Mucosa of descending colon (tissue), 3 donors: Measurements from ENCODE around the gene PPP2R5C. TPM values are rescaled to one million over a fixed set of nuclear protein-coding genes. Genes with fewer than 3 reads are reported as not detected.

Experiments
- ATAC-seq: fragments of 200-7000 bp; cut with Tn5 transposase; one replicate; pipeline ENCODE4 v1.9.1; 2020; ENCODE audit warnings: mild to moderate bottlenecking, moderate library complexity
- DNase-seq, 3 donors: peaks; one replicate each; pipeline ENCODE4 v3.0.0-alpha.2; 2020
- H3K36me3 ChIP-seq: fragments of 200-600 bp; one replicate; pipeline ENCODE4 v1.8.0; 2021; ENCODE audit warnings: low read depth, mild to moderate bottlenecking
- H3K4me1 ChIP-seq: fragments of 200-600 bp; one replicate; pipeline ENCODE4 v1.8.0; 2021; ENCODE audit warnings: low read depth, mild to moderate bottlenecking
- H3K4me3 ChIP-seq: fragments of 200-600 bp; one replicate; pipeline ENCODE4 v1.8.0; 2021; ENCODE audit warnings: mild to moderate bottlenecking
- H3K9me3 ChIP-seq: fragments of 200-600 bp; one replicate; pipeline ENCODE4 v1.8.0; 2021; ENCODE audit warnings: mild to moderate bottlenecking
- intact Hi-C, 2 donors: fragments of 100-400 bp; cut with DNase I in 1 of 2; cut with micrococcal nuclease in 1 of 2; formaldehyde crosslinking; loops; one replicate each; pipeline versions ENCODE4 v1.11.0 to v1.11.1; 2022; cut with DNase I, micrococcal nuclease
- total RNA-seq, 3 donors: library from RNA; stranded (reverse); fragmentation: NEBNext Ultra II Directional in 2 of 3; extraction: Animal tissue kit (Norgen Biotek cat#: 25700) in 2 of 3; gene quantifications; one replicate each; pipeline versions ENCODE4 v1.2.1 to v1.2.4, GENCODE V29; 2021 to 2023
- TF ChIP-seq, protein P1 (sequence below): fragments of 200-600 bp; IDR thresholded peaks from one replicate; pipeline ENCODE4 v1.8.0; 2022; ENCODE audit warnings: antibody characterized with exemption, mild to moderate bottlenecking
- donor health status: DM: no; HTN: no; CAD: no; lungs with moderate emphysema.
- donor health status: DM: no; HTN: no; CAD: no.
- donor health status: DM: no; HTN: yes; CAD: no.

The PPP2R5C gene
- total RNA-seq, 3 donors from 2014 or later: 131 to 173 (median 160) TPM

DNA sequence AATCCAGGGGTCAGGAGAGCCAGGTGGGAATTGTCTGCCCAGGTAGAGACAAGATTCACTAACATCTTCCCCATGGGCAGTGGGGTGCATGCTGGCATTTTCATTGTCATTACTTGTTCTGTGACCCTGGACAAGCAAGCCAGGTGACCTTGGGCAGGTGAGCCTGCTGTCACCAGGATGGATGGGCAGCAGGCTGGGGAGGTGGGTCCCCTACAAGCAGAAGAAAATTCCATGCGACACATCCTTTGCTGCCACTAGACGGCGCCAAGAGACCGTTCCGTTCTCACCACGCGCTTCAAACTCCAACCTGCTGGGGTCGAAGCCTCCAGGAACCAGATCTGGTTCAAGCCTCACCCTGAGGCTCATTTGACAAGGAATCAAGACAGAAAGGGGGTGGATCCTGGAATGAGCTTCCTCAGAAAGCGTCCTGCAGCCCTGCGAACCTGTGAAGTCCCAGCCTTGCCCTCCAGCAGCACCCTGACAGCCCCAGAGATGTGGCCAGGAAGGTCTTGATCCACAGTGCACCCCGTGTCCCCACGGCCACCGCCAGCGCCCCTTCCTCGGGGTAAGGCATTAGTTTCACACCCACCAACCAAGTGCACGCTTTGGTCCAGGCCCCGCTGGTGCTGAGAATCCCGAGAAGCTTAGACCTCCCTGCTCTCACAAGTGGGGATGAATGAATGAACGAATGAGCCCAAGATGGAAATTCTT lies 199.7 kb downstream of the PPP2R5C start:
- intact Hi-C loops: loop anchor here (2.0 to 5.0 kb wide), 3 partner anchors 136 to 254 kb away; no protein-coding TSS in a partner anchor
- peak; percentile 44 for ATAC-seq

DNA sequence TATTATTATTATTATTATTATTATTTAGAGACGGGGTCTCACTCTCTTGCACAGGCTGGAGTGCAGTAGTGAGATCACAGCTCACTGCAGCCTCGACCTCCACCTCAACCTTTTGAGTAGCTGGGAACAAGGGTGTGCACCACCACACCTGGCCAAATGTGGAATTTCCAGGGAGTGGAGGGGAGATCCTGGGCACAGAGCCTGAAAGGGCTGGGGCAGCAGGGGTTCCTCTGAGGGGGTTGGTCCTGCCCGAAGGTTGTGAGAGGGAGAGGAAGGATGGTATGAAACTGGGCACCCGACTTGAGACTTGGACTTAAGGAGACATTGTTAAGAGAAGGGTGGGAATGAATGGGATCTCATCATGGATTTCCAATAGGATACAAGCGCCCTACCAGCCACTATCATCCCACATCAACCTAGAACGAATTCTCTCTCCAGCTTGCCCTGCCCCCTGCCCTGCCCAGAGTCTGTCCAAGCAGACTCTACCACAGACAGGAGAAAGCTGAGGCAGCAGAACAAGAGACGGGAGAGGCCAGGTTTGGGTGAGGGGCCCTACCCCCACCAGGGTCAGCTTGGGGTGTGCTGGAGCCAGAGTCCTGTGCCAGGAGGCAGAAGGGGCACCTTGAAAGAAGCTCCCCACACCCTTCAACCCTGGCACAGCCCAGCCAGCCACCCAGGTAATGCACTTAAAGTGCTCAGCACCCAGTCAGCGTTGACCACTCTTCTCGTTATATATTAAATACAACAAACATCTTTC lies 200.4 kb downstream of the PPP2R5C start:
- no peaks in the 10 kb centered on the region for H3K36me3 ChIP-seq
- ATAC-seq (no peak), DNase-seq (no peak)
- TF ChIP-seq, protein P1, sequence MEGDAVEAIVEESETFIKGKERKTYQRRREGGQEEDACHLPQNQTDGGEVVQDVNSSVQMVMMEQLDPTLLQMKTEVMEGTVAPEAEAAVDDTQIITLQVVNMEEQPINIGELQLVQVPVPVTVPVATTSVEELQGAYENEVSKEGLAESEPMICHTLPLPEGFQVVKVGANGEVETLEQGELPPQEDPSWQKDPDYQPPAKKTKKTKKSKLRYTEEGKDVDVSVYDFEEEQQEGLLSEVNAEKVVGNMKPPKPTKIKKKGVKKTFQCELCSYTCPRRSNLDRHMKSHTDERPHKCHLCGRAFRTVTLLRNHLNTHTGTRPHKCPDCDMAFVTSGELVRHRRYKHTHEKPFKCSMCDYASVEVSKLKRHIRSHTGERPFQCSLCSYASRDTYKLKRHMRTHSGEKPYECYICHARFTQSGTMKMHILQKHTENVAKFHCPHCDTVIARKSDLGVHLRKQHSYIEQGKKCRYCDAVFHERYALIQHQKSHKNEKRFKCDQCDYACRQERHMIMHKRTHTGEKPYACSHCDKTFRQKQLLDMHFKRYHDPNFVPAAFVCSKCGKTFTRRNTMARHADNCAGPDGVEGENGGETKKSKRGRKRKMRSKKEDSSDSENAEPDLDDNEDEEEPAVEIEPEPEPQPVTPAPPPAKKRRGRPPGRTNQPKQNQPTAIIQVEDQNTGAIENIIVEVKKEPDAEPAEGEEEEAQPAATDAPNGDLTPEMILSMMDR: no peak
- H3K4me1 ChIP-seq: peaks cover 15% of the 10 kb centered on the region
- H3K9me3 ChIP-seq: no peaks in the 10 kb centered on the region
- H3K4me3 ChIP-seq: no peak overlapping the region
- intact Hi-C loops: loop anchor here (2.0 to 5.0 kb wide), 3 partner anchors 135 to 255 kb away; no protein-coding TSS in a partner anchor

More for the DNA sequence above, 199.7 kb downstream of the PPP2R5C start:
- TF ChIP-seq, protein P1: peak; percentile 72
- no peaks in the 10 kb centered on the region for H3K36me3 ChIP-seq
- peaks cover 7% of the 10 kb centered on the region for H3K4me1 ChIP-seq
- peak; percentile 77 to 81 (median 79) for DNase-seq
- no peaks in the 10 kb centered on the region for H3K9me3 ChIP-seq
- no peak overlapping the region for H3K4me3 ChIP-seq

DNA sequence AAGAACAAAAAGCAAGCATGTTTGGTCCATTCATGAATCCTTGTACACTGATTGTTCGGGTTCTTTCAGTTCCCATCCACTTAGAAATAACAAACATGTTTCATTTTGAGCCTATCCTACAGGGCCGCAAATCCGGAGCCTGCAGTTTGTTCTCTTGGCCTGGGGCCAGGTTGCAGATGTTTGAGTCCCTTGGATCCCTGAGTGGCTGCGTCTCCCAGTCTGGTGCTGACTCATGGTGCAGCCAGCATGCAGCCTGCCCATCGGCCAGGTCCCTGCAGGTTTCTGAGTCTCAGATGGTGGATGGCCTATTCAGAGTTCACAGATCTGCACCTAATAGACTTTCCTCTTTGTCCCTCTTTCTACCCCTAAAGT lies 201.0 kb downstream of the PPP2R5C start:
- no peaks in the 10 kb centered on the region for H3K9me3 ChIP-seq
- H3K4me1 ChIP-seq: peaks cover 20% of the 10 kb centered on the region
- no peak overlapping the region for H3K4me3 ChIP-seq
- intact Hi-C loops: loop anchor here (5.0 kb wide), 2 partner anchors 190 to 255 kb away; no protein-coding TSS in a partner anchor
- no peak for ATAC-seq
- DNase-seq: peak in 2 of 3 donors; percentile 61 to 64
- H3K36me3 ChIP-seq: no peaks in the 10 kb centered on the region
- TF ChIP-seq, protein P1: no peak

DNA sequence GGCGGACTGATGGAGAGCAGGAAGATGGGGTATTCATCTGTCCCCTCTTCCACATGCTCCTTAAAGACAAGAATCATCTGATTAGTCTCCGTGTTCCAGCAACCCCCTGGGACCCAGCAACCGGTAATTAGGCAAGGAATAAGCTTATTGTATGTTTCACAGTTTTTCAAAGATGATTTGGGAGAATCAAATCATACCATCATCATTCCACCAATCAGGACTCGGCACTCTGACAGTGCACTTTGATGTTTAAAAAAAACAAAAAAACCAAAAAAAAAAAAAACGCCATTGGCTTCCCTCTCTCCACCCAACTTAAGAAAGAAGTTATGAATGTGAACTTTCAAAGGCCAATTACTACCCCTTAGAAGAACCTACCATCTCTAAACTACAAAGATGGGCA lies 201.5 kb downstream of the PPP2R5C start:
- Histone ChIP-seq H3K4me3 (no peak overlapping the region), H3K9me3 (no peaks in the 10 kb centered on the region), H3K4me1 (peaks cover 22% of the 10 kb centered on the region), H3K36me3 (no peaks in the 10 kb centered on the region)
- intact Hi-C loops: loop anchor here (5.0 kb wide), 2 partner anchors 191 to 256 kb away; no protein-coding TSS in a partner anchor
- DNase-seq: no peak
- no peak for ATAC-seq
- TF ChIP-seq, protein P1: no peak

DNA sequence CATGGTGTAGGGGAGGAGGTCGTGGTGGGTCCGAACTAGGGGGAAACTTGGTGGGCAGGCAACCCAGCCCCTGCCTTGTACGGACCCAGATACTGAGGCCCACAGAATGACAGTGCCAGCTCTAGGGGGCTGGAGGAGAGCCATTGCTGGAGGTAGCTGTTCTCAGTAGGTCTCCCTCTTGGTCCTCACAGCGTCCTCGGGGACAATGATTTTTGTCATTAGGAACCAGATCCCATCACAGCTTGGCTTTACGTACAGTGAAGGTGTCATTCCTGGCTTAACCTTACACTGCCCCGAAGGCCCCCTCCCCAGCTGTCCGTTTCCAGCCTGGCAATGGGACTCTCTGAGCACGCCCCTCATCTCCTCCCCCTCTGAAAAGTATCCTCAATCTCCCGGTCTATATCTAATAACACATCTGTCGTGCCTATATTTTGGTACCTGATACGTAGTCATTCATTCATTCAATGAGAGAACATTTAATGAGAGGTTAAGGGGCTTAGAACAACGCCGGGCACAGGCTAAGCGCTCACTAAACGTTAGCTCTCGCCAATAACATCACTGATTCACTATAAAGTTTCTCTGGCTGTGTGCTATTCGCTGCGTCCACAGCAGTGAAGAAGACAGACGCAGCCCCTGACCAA lies 202.3 kb downstream of the PPP2R5C start:
- no peak for DNase-seq
- Histone ChIP-seq H3K4me3 (no peak overlapping the region), H3K36me3 (no peaks in the 10 kb centered on the region), H3K9me3 (no peaks in the 10 kb centered on the region), H3K4me1 (peaks cover 27% of the 10 kb centered on the region)
- ATAC-seq: no peak
- intact Hi-C loops: loop anchor here (2.0 to 5.0 kb wide), 3 partner anchors 15 to 256 kb away; no protein-coding TSS in a partner anchor
- TF ChIP-seq, protein P1: no peak
